Prostate gland (tissue), 2 donors: ENCODE data around the gene TYW3. TPM values are rescaled to one million over a fixed set of nuclear protein-coding genes. Genes with fewer than 3 reads are reported as not detected.

Experiments
- DNase-seq: peaks from one replicate; pipeline ENCODE4 v3.0.0-alpha.2; 2019; ENCODE audit warnings: low spot score
- H3K27ac ChIP-seq, 2 donors: fragments of 200-600 bp; sonication (generic); 2 replicates each; pipeline ENCODE4 v1.5.1; 2017 to 2019
- H3K27me3 ChIP-seq: fragments of 200-600 bp; sonication (generic); replicated peaks from 2 replicates; pipeline ENCODE4 v1.5.1; 2019; ENCODE audit not compliant: insufficient read depth
- H3K36me3 ChIP-seq, 2 donors: fragments of 200-600 bp; sonication (generic); 1 replicate in 1 of 2; 2 replicates in 1 of 2; pipeline versions ENCODE4 v1.5.1 to v1.8.1; 2017 to 2019
- H3K4me1 ChIP-seq: fragments of 200-600 bp; sonication (generic); replicated peaks from 2 replicates; pipeline ENCODE4 v1.5.1; 2019
- H3K4me3 ChIP-seq, 2 donors: fragments of 200-600 bp; sonication (generic); 2 replicates each; pipeline ENCODE4 v1.5.1; 2017 to 2019
- H3K9me3 ChIP-seq: fragments of 200-600 bp; sonication (generic); 2 replicates; pipeline ENCODE4 v1.5.1; 2017
- POLR2A ChIP-seq: fragments of 450-650 bp; IDR thresholded peaks from one replicate; pipeline ENCODE4 v1.6.1; 2016; ENCODE audit warnings: antibody characterized with exemption, mild to moderate bottlenecking
- POLR2AphosphoS5 ChIP-seq: sonication (generic); formaldehyde crosslinking; IDR thresholded peaks from one replicate; pipeline ENCODE4 v1.6.1; 2017; ENCODE audit warnings: antibody characterized with exemption
- WGBS: methylation state at CpG from one replicate; pipeline ENCODE4 v1.1.5; 2018; 5-methylcytosine and 5-hydroxymethylcytosine counted together
- intact Hi-C: fragments of 100-400 bp; cut with DNase I; formaldehyde crosslinking; loops from one replicate; pipeline ENCODE4 v1.14.2; 2022
- total RNA-seq, 2 donors: library from RNA; depleted of rRNA; stranded (reverse); fragments of >200 nt; gene quantifications; one replicate each; pipeline ENCODE4 v1.1.0, GENCODE V29; 2016
- TF ChIP-seq, protein P1 (sequence below), 4 experiments: fragments of 200-600 bp in 2 of 4; fragments of 450-650 bp in 2 of 4; sonication (generic) in 2 of 4; IDR thresholded peaks; 1 replicate in 3 of 4; 2 replicates in 1 of 4; pipeline ENCODE4 v1.5.1; 2016 to 2019; ENCODE audit warnings: antibody characterized with exemption in 4 of 4, mild to moderate bottlenecking in 2 of 4, moderate library complexity in 2 of 4

TYW3 gene
- total RNA-seq, 2 donors from 2014 or later = 15.8 to 16.1 TPM

- DNase-seq = no peak
- Histone ChIP-seq H3K4me3 (no peak overlapping the region), H3K27ac (no peak overlapping the region), H3K4me1 (peaks cover 2% of the 10 kb centered on the region), H3K36me3 (no peaks in the 10 kb centered on the region), H3K27me3 (no peaks in the 10 kb centered on the region), H3K9me3 (no peaks in the 10 kb centered on the region)
- TF ChIP-seq POLR2A (no peak), POLR2AphosphoS5 (no peak)
- TF ChIP-seq, protein P1, sequence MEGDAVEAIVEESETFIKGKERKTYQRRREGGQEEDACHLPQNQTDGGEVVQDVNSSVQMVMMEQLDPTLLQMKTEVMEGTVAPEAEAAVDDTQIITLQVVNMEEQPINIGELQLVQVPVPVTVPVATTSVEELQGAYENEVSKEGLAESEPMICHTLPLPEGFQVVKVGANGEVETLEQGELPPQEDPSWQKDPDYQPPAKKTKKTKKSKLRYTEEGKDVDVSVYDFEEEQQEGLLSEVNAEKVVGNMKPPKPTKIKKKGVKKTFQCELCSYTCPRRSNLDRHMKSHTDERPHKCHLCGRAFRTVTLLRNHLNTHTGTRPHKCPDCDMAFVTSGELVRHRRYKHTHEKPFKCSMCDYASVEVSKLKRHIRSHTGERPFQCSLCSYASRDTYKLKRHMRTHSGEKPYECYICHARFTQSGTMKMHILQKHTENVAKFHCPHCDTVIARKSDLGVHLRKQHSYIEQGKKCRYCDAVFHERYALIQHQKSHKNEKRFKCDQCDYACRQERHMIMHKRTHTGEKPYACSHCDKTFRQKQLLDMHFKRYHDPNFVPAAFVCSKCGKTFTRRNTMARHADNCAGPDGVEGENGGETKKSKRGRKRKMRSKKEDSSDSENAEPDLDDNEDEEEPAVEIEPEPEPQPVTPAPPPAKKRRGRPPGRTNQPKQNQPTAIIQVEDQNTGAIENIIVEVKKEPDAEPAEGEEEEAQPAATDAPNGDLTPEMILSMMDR (IDR thresholded peaks at IDR 0.05) = no peak
- intact Hi-C loops = no loop called here
These were observed 33.6 kb upstream of the TYW3 start for GRCh38 chr1:74699331-74699730.

DNA sequence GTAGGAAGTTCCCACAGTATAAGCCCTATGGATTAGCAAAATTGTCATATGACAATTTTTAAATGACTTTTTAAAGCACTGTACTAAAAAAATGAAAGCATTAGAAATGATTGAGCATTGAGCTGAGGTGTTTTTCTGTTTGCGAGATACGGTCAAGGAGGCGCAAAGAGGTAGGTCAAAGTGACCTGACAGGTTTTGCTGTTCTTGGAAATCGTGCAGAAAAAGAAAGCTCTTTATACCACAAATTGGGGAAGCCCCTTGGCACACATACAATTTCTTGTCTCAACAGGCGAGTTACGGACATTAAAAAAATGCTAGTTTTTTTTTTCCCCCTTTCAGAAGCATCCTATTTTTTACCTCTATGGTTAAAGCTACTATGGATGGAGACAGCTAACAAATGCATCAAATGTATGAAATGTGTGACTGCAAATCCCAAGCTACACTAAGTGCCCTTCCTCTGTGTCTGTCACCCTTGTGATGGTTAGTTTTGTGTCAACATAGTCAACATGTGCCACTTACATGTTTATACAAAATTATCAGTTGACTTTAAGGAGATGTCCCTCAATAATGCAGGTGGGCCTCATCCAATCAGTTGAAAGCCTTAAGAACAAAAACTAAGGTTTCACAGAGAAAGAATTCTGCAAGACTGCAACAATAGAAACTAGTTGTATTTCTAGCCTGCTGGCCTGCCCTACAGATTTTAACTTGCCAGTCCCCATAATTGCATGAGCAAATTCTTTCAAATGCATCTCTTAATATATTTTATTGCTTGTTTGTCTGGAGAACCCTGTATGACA lies 29.4 kb upstream of the TYW3 start:
- peak; percentile 10 for TF ChIP-seq POLR2AphosphoS5
- no peak for TF ChIP-seq POLR2A
- H3K27me3 ChIP-seq = no peaks in the 10 kb centered on the region
- no peaks in the 10 kb centered on the region for H3K9me3 ChIP-seq
- no peak overlapping the region for H3K4me3 ChIP-seq
- no peaks in the 10 kb centered on the region for H3K36me3 ChIP-seq
- DNase-seq = peak; percentile 16
- H3K4me1 ChIP-seq = no peaks in the 10 kb centered on the region
- H3K27ac ChIP-seq = no peak overlapping the region
- 45% methylated on average over 6 of the region's 6 CpGs for WGBS
- intact Hi-C loops = no loop called here

DNA sequence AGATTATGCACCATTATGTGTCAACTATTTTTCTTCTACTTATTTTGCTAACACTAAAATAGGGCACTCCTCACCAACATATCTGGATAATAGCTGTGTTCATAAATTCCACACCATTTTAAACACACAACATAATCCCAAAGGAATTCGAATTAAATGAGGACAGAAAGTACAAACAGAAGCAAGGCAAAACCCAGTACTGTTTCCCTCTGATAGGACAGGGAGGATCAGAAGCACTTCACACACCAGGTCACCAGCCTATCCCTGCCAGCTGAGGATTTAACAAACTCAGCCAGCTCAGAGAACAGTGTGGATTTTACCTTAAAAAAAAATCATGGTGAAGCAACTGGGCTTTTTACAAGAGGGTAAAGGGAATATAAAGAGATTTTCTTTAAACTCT lies 20.1 kb upstream of the TYW3 start:
- no peaks in the 10 kb centered on the region for H3K9me3 ChIP-seq
- H3K27me3 ChIP-seq = no peaks in the 10 kb centered on the region
- H3K4me3 ChIP-seq = no peak overlapping the region
- H3K36me3 ChIP-seq = no peaks in the 10 kb centered on the region
- TF ChIP-seq POLR2AphosphoS5 = peak; percentile 37
- TF ChIP-seq, protein P1 (IDR thresholded peaks at IDR 0.05) = no peak
- DNase-seq = no peak
- H3K27ac ChIP-seq = peak overlapping the region; percentile 13 to 46
- intact Hi-C loops = loop anchor here (2.0 kb wide), 1 partner anchor 18 kb away; no protein-coding TSS in a partner anchor
- 6% methylated on average over 1 of the region's 1 CpG for WGBS
- no peaks in the 10 kb centered on the region for H3K4me1 ChIP-seq

DNA sequence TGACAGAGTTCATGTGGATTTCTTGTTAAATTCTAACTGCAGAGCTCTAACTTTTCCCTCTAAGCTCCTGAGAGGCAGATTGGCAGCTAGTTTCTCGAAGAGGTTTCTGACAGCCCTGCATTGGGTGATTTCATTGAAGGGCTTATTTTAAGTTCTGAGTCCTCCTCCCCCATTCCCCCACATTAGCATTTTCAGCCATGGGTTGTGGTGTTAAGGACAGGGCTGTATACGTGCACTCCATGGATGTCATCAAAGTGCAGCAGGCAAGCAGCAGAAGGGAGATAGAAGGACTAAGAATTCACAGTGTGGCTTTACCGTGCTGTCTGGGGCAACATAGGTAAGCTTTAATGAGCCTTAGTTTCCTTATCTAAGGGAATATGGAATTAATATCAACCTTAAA lies 19.1 kb upstream of the TYW3 start:
- H3K27ac ChIP-seq = peak overlapping the region; percentile 13 to 46
- TF ChIP-seq POLR2AphosphoS5 (no peak), POLR2A (no peak)
- TF ChIP-seq, protein P1 (IDR thresholded peaks at IDR 0.05) = no peak
- no peak overlapping the region for H3K4me3 ChIP-seq
- no peaks in the 10 kb centered on the region for H3K9me3 ChIP-seq
- intact Hi-C loops = loop anchor here (2.0 kb wide), 1 partner anchor 17 kb away; no protein-coding TSS in a partner anchor
- H3K27me3 ChIP-seq = no peaks in the 10 kb centered on the region
- H3K4me1 ChIP-seq = no peaks in the 10 kb centered on the region
- no peak for DNase-seq
- 79% methylated on average over 3 of the region's 3 CpGs for WGBS
- no peaks in the 10 kb centered on the region for H3K36me3 ChIP-seq

- Histone ChIP-seq H3K27ac (peak overlapping the region; percentile 13 to 46), H3K27me3 (no peaks in the 10 kb centered on the region), H3K9me3 (no peaks in the 10 kb centered on the region), H3K4me3 (no peak overlapping the region), H3K36me3 (no peaks in the 10 kb centered on the region), H3K4me1 (no peaks in the 10 kb centered on the region)
- no peak for DNase-seq
- TF ChIP-seq, protein P1 (IDR thresholded peaks at IDR 0.05) = no peak
- TF ChIP-seq POLR2AphosphoS5 (no peak), POLR2A (no peak)
- intact Hi-C loops = no loop called here
- 44% methylated on average over 1 of the region's 1 CpG for WGBS
These were observed 18.3 kb upstream of the TYW3 start for GRCh38 chr1:74714429-74715235.
